HCEC 1CT (cell line): ENCODE measurements around the gene ANKRD16.
"Not testable (repeated sequence)": the region's sequence is repeated elsewhere in the genome, so short reads cannot be mapped to it uniquely, and the experiment has no call there.

ENCODE experiments used
- DNase-seq: peaks from one replicate; pipeline ENCODE4 v3.0.0-alpha.2; 2017

Gene ANKRD16

DNA sequence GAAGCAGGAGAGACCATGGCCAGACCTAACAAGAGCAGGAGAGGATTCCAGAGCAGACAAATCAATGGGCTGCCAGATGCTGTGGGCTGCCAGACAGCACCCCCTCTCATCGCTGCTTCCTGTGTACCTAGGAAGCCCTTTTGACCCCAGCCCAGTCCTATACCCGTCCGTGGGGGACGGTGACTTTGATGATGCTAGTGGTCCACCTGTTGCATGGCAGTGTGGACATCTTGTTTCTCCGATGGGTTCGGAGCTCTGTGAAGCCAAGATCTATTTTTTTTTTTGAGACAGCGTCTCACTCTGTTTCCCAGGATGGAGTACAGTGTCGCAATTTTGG is 58.3 kb downstream of the ANKRD16 start:
- no peak for DNase-seq

DNA sequence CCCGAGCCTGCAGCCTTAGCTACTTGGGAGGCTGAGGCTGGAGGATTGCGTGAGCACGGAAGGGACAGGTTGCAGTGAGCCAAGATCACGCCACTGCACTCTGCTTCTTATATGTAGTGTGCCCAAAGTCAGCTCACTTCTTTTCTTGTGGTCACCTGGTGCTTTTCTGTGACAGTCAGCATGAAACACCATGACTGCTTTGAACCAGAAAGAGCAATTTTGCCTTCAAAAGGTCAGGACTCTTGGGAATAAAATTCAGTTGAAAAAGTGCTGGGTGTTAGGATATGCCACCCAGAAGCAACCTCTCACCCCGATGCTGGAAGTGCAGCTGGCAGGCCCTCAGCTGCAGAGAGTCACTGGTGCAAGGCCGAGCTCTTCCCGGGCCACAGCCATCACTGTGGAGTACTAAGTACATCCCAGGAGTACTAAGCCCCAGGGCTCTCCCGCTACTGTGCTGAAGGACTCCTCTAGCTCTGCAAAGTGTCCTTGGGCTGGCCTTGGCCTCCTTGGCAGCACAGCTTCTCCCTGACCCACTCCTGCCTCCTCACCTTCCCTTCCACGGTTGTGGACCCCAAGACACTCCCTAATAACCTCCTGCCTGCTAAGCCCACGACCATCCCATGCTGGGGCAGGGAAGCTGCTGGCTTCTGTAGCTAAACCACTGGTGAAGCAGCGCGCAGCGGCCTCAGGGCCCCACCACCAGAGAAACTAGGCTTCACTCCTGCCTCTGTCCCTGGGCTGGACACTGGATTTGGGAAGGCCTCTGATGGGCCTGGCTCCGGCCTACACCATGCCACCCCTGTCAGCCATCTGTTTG is 58.9 kb downstream of the ANKRD16 start:
- DNase-seq = no peak

DNA sequence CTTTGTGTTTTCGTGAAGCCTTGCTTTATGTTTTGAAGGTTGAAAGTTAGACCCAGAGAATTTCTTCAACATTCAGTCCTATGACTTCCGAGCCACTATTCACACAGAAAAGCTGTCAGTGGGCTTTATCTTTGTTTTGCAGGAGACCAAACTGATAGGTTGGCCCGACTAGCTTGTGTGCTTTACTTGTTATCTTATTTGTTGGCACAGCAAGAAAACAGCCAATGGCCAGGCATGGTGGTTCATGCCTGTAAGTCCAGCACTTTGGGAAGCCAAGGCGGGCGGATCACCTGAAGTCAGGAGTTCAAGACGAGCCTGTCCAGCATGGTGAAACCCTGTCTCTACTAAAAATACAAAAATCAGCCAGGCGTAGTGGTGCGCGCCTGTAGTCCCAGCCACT is 60.4 kb downstream of the ANKRD16 start:
- no peak for DNase-seq

DNA sequence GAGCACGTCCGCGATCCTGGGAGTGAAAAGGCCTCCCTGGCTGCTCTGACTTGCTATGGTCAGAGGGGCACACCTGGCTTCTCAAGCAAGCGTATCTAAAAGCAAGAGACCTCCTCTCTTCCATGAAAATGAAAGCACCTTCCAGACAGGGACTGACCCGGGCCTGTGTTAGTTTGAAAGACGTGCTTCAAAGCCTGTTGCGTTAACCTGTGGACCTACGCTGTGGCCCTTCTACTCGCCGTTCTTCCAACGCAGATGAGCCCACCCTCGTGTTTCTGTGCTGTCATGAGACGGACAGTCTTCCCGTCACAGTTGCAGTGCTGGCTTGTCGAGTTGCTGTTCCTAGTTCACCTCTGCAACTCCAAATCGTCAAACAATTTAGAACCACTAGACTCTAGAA is 61.0 kb downstream of the ANKRD16 start:
- DNase-seq = no peak

DNA sequence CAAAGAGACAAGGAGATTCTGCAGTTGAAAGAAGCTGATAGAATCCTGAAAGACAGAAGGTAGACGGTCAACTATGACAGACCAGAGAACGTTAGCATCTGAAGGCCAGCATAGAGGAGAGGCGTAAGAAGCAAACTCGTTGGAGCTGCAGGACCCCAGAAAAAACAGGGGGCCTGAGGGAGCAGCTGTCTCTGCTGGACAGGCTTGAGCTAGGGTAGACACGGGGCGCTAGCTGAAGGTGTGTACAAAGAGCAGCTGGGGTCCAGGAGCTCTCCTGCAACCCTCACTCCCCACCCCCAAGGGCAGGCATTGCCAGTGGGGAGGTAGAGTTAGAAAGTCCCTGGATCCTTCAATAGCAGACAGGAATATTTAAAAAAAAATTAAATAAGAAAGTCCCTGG is 61.9 kb downstream of the ANKRD16 start:
- no peak for DNase-seq

GRCh38 chr10:5826511-5826910 is 63.2 kb downstream of the ANKRD16 start:
- not testable (repeated sequence) for DNase-seq

DNA sequence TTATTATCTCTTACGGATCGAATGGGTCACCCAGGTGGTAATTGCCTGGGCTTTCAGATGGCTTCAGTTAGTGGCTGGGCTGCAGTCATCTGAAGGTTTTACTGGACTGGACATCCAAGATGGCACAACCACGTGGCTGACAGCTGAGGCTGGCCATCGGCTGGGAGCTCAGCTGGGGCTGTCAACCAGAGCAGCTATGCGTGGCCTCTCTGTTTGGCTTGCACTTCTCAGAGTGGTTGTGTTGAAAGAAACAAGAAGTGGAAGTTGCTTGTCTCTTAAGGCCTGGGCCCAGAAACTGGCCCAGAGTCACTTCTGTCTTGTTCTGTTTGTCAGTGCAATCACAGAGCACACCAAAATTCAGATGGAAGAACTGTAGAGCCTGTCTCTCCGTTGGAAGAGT is 70.8 kb downstream of the ANKRD16 start:
- DNase-seq = no peak

- no peak for DNase-seq
Observed at GRCh38 chr10:5818048-5818331, 71.7 kb downstream of the ANKRD16 start.

GRCh38 chr10:5817322-5818047 is 72.2 kb downstream of the ANKRD16 start:
- DNase-seq = no peak

DNA sequence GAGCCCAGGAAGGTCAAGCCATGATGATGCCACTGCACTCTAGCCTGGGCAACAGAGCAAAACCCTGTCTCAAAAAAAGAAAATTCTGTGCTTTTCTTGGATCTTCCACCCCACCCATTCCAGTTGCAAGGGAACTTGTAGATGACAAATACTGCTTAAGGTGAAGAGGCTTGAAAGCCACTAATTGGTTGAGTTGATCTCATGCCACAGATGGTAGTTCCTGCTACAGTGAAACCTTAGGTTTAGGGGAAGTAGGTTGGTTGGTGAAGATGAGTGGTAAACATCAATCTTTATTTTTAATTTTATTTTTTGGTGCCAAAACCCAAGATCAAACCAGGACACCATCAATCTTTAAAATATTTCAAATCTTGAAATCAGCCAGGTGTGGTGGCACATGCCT is 73.5 kb downstream of the ANKRD16 start:
- no peak for DNase-seq

DNA sequence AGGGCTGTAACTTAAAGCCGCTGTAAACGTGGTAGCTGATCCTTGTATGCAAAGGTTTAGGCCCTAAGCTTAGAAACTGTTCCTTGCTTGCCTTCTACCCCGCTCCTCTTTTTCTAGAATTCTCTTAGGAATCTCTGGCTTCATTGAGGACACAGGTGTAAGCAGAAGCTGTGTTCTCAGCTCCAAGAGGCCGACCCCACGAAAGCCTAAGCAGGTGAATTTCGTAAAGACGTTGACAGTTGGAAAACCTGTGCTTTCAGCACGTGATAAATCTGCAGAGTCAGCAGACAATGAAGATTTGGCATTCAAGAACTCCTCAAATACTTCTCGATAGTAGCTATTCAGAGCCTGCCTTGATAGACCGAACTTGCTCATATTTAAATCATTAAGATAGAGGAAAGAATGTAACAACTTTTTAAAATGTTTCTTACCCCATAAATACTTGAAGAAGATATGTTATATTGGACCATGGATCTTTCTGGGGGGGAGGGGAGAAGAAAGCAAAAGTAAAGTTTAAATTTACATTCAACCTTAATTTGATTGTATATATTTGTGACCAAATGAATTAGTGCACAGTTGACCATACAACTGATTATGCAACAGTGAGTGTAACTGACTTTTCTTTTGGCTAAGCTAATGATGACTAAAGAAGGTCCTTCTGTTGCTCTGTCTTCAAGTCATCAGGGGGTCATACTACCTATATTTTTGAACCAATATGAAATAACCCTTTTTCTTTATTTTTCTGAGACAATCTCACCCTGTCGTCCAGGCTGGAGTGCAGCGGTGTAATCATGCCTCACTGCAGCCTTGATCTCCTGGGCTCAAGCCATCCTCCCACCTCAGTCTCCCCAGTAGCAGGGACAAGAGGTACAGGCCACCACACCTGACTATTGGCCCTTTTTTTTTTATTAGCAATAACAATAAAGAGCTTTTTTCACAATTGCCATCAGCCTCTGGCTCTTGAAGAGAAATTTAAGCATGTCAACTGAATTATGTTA is 75.3 kb downstream of the ANKRD16 start:
- DNase-seq = peak; percentile 47

DNA sequence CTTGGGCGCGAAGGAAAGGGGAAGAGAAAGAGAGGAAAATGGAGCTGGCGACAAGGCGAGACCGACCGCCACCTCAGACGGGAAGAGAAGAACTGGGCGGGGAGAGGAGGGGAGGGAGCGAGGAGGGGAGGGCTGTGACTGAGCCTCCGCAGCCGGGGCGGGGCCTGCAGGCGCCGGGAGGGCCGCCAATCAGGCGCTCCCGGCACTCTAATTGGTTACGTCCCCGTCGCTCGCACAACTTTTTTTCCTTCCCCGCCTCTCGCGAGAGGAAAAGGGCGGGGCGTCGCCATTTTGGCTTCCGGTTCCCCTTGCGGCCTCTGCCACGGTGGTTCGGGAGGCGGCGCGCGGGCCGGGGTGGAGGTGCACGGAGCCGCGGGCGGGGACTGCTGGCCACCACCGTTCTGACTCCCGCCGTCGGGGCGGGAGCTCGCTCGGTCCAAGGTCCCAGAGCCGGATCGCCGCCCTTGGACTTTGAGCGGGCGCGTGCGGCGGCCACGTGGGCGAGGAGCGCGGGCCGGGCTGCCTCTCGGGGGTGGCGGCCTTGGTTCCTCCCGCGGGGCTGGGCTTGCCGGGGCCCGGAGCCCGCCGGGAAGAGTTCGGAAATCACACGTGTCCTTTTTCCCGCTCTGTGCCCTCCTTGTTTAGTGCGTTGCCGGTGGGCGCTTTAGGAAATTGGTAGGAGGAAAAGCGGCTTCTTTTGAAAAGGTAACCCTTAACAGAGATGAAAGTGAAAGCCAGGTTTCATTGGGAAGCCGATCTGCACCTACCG is 76.2 kb downstream of the ANKRD16 start, which contains the start of gene GDI2:
TSS of gene GDI2 (minus strand) at position 94 of the 769 bp plus-strand sequence. CDS start 176 bp downstream, outside the sequence.
- DNase-seq = peak; percentile 97

DNA sequence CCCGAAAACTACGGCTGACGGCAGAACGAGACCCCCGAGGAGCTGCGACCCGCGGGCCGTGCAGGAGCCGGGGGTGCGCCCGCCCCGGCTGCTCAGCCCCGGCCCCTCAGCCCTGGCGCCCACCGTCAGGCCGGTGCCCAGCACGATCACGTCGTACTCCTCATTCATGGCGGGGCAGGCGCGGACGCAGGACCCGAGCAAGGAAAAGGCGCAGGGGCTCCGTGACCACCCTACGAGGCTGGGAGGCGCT is 76.7 kb downstream of the ANKRD16 start:
- peak; percentile 52 for DNase-seq

DNA sequence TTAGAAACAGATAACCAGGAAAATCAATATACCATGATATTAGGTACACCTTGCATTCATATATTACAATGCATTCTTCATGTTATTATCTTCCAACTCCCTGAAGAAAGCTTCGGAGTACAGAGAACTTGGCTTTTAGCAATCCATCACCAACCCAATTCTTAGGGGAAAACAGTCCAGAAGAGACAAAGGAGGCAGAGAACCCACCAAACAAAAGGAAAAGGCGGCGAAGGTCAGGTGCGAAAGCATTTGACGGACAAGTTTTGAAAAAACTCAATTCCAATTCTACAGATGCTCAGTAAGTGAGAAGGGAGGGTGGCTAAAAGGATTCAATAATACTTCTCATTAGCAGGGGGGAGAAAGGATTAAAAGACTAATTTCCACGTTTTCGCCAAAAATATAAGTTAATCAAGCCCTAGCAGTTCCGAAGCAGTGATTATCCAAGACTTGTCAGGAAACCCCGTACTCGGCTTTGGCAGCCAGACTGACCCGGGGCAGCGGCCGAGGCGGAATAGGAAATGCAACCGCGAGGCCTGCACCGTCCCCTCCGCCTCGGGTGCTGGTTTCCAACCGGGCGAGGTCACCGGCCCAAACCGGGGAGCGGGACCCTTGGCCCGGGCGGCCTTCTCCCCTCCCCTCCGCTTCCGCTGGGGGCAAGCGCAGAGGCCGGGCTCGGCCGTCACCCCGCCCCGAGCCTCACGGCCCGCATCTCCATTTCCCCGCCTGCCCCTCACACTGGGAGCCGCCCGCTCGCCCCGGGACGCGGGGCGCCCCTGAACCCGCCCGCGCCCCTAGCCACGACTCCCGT is 77.2 kb downstream of the ANKRD16 start:
- DNase-seq = peak; percentile 43
